Activated T-helper 1 cell treated with anti-CD3 and anti-CD28 coated beads, Interleukin-12 subunit alpha, Interleukin-12 subunit beta, Interleukin-2, Interleukin-4 antibody, amounts not matched to agents 30 ng/mL and 10 ng/mL and 1 ng/mL, durations not matched to agents 14 hours and 24 hours and 36 hours (primary cell): ENCODE results near the gene NPSR1. TPM values are rescaled to one million over a fixed set of nuclear protein-coding genes. Genes with fewer than 3 reads are reported as not detected.
A peak's percentile ranks its signal among the peaks of the same experiment; 100 is the strongest.
"Not testable (repeated sequence)": the region's sequence is repeated elsewhere in the genome, so short reads cannot be mapped to it uniquely, and the experiment has no call there.

ENCODE experiments used
- DNase-seq: peaks from one replicate; pipeline ENCODE4 v3.0.0; 2021; ENCODE audit warnings: low spot score
- H3K27ac Mint-ChIP-seq: one replicate; pipeline ENCODE4 v1.8.0; 2021; ENCODE audit warnings: mild to moderate bottlenecking, mixed read lengths
- H3K27me3 Mint-ChIP-seq: one replicate; pipeline ENCODE4 v1.8.0; 2022; ENCODE audit warnings: mild to moderate bottlenecking, moderate library complexity, mixed read lengths; ENCODE audit not compliant: insufficient read depth
- H3K36me3 Mint-ChIP-seq: one replicate; pipeline ENCODE4 v1.8.0; 2021; ENCODE audit warnings: low read depth, mixed read lengths
- H3K4me1 Mint-ChIP-seq: one replicate; pipeline ENCODE4 v1.8.0; 2021; ENCODE audit warnings: low read depth, mixed read lengths
- H3K4me3 Mint-ChIP-seq: one replicate; pipeline ENCODE4 v1.8.0; 2021; ENCODE audit warnings: mild to moderate bottlenecking, moderate library complexity, mixed read lengths
- H3K9me3 Mint-ChIP-seq: one replicate; pipeline ENCODE4 v1.8.0; 2021; ENCODE audit warnings: mixed read lengths
- intact Hi-C: fragments of 100-400 bp; cut with micrococcal nuclease; formaldehyde crosslinking; loops from one replicate; pipeline ENCODE4 v1.15.1; 2024
- total RNA-seq: library from RNA; stranded (reverse); gene quantifications from 2 replicates; pipeline ENCODE4 v1.2.3, GENCODE V29; 2022

Gene NPSR1
- total RNA-seq, 1 donor from 2014 or later, result not detected

DNA sequence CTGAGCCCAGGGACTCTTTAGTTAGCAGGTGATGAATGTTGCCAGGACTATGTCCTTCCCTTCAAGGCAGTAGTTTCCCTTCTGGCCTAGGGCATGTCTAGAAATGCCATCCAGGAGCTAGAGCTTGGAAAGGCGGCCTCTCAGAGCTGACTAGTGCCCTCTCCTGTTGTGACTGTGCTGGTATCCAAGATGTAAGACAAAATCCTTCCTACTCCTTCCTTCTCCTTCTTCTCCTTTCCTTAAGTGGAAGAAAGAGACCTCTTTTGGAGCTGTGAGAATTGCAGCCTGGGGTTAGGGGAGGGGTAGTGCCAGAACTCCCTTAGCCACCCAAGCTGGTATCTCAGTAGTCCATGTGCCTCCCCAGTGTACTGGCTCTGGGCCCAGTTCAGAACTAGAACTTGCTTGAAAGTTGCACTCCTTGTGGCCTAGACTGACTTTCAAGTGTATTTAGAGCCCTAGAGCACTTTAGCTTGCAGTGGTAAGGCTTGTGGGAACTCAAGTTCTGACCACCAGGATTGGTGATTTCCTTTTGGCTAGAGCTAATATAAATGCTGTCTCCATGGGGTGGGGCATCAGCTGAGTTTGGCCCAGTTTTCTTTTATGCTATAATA is 118.8 kb downstream of the NPSR1 start:
- intact Hi-C loops, result no loop called here
- no peak for DNase-seq
- Mint-ChIP-seq H3K9me3 (peaks cover 5% of the 10 kb centered on the region), H3K27me3 (no peaks in the 10 kb centered on the region), H3K27ac (no peak overlapping the region), H3K36me3 (no peaks in the 10 kb centered on the region), H3K4me1 (no peaks in the 10 kb centered on the region), H3K4me3 (no peak overlapping the region)

DNA sequence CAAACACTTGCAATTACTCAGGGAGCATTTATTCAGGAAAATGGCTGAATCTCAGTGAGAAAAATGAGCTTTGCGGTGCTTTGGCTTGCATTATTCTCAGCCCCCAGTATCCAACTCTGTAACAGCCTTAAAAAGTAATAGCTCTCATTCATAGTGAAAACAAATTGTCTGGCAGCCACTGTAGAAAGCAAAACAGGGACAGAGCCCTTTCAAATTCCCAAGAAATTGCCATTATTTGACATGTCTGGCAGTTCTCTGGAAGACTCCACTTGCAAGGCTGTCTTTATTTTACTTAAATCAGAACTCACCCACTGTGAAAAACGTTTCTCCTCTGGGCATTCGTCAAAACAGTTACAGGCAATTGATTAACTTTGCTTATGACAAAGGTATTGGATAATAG is 122.5 kb downstream of the NPSR1 start:
- no peaks in the 10 kb centered on the region for H3K27me3 Mint-ChIP-seq
- DNase-seq, result no peak

DNA sequence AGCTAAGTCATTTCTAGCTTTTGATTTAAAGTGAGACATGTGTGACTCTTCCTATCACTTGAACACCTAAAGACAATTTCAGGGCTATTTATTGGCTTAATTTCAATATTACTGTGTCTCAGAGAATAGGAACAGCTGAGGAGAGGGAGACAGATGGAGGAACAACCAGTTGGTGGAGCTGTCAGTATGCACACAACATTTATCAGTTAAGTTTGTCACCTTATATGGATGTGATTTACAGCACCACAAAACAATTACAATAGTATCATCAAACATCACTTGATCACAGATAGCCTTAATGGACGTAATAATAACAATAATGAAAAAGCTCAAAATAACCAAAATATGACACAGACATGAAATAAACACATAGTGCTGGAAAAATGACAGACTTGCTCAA is 129.6 kb downstream of the NPSR1 start:
- Mint-ChIP-seq H3K4me3 (no peak overlapping the region), H3K36me3 (no peaks in the 10 kb centered on the region), H3K27me3 (no peaks in the 10 kb centered on the region), H3K4me1 (no peaks in the 10 kb centered on the region), H3K27ac (no peak overlapping the region), H3K9me3 (peaks cover 13% of the 10 kb centered on the region)
- DNase-seq, result no peak
- intact Hi-C loops, result no loop called here

More for the DNA sequence above, 122.5 kb downstream of the NPSR1 start:
- H3K9me3 Mint-ChIP-seq, result peaks cover 23% of the 10 kb centered on the region
- H3K27ac Mint-ChIP-seq, result no peak overlapping the region
- no peaks in the 10 kb centered on the region for H3K4me1 Mint-ChIP-seq
- no peaks in the 10 kb centered on the region for H3K36me3 Mint-ChIP-seq
- intact Hi-C loops, result no loop called here
- H3K4me3 Mint-ChIP-seq, result no peak overlapping the region

DNA sequence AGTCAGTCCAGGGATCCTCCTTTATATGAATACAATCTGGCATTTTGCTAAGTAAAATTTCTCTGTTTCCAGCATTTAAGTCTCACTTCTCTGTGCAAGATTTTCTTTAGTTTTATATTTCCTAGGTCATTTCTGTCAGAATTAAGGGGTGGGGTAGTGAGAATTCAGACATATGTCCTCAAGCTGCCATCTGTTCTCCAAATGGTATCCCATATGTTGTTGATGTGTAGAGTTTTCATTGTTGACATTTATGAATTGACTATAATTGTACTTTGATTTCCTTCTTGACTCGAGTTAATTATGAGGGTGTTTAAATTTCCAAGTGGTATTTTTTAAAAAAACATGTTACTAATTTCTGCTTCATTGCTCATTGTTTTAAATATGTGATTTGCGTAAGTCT is 148.8 kb downstream of the NPSR1 start:
- no peaks in the 10 kb centered on the region for H3K4me1 Mint-ChIP-seq
- H3K27ac Mint-ChIP-seq, result no peak overlapping the region
- no peaks in the 10 kb centered on the region for H3K27me3 Mint-ChIP-seq
- intact Hi-C loops, result no loop called here
- no peak for DNase-seq
- H3K36me3 Mint-ChIP-seq, result no peaks in the 10 kb centered on the region
- H3K4me3 Mint-ChIP-seq, result no peak overlapping the region
- no peaks in the 10 kb centered on the region for H3K9me3 Mint-ChIP-seq

DNA sequence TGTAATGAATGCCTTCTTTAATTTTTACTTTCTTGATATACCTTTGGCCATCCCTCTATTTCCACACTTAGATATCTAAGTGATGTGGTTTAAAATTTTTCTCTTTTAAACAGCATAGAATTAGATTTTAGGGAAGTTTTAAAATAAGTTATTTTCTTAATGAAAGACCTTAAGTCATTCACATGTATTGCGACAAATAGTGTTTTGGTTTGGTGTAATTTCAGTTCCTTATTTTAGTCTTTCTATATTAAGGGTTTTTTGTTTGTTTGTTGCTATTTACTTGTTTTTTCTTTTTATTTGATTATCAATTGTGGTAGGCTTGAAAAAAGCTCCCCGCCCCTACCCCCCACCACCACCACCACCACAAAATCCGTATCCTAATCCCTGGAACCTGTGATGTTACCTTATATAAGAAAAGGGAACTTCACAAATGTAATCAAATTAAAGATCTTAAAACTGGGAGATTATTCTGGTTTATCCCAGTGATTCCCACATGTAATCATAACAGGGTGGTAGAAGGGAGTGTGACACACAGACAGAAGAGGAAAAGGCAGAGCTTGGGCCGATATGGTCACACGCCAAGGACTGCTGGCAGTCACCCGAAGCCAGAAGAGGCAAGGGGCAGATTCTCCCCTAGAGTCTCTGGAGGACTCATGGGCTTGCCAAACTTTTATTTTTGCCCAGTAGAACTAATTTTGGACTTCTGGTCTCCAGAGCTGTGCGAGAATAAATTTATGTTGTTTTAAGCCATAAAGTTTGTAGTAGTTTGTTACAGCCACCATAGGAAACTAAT is 149.7 kb downstream of the NPSR1 start:
- Mint-ChIP-seq H3K27ac (no peak overlapping the region), H3K4me3 (no peak overlapping the region), H3K27me3 (no peaks in the 10 kb centered on the region)

DNA sequence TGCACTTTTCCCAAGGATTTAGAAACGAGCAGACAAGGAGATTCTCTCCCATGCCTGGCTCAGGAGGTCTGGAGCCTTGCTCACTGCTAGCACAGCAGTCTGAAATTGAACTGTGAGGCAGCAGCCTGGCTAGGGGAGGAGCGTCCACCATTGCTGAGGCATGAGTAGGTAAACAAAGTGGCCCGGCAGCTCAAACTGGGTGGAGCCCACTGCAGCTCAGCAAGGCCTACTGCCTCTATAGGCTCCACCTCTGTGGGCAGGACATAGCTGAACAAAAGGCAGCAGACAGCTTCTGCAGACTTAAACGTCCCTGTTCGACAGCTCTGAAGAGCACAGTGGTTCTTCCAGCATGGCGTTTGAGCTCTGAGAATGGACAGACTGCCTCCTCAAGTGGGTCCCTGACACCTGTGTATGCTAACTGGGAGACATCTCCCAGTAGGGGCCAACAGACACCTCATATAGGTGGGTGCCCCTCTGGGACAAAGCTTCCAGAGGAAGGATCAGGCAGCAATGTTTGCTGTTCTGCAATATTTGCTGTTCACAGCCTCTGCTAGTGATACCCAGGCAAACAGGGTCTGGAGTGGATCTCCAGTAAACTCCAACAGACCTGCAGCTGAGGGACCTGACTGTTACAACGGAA is 156.3 kb downstream of the NPSR1 start:
- H3K27me3 Mint-ChIP-seq, H3K27ac Mint-ChIP-seq, H3K4me3 Mint-ChIP-seq, H3K9me3 Mint-ChIP-seq, H3K36me3 Mint-ChIP-seq, intact Hi-C loops, H3K4me1 Mint-ChIP-seq, DNase-seq: not testable (repeated sequence)

More for the DNA sequence above, 149.7 kb downstream of the NPSR1 start:
- no peak for DNase-seq
- Mint-ChIP-seq H3K9me3 (no peaks in the 10 kb centered on the region), H3K36me3 (no peaks in the 10 kb centered on the region), H3K4me1 (no peaks in the 10 kb centered on the region)
- intact Hi-C loops, result no loop called here

DNA sequence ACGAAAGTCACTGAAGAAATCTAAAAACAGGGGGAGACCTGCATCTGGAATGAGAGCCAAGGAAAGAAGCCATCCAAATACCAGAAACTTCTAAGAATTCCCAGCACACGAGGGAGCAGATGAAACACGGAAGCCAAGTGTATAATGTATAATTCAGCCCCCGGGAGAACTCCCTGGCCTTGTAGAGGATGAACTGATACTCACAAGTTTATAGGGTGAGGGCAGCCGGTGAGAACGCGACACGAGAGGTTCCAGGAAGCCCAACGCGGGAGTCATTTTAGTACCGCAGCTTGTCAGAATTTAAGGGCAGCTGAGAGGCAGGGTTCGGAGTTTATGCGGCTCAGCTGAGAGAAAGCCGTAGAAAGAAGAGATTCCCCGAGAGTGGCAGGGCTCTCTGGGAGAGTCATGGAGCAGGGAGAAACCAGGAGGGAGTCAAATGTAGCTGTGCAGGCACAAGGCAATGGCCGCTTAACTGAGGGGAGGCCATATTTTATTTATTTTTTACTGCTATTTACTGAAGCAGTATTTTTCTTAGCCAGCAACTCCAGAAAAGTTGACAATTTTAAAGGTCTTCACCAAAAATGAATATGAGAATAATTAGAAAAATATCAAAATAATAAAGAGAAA is 164.0 kb downstream of the NPSR1 start:
- Mint-ChIP-seq H3K27ac (no peak overlapping the region), H3K27me3 (no peaks in the 10 kb centered on the region), H3K36me3 (no peaks in the 10 kb centered on the region), H3K9me3 (no peaks in the 10 kb centered on the region), H3K4me3 (no peak overlapping the region), H3K4me1 (no peaks in the 10 kb centered on the region)
- no peak for DNase-seq
- intact Hi-C loops, result loop anchor here (10.0 kb wide), 1 partner anchor 713 kb away; no protein-coding TSS in a partner anchor

DNA sequence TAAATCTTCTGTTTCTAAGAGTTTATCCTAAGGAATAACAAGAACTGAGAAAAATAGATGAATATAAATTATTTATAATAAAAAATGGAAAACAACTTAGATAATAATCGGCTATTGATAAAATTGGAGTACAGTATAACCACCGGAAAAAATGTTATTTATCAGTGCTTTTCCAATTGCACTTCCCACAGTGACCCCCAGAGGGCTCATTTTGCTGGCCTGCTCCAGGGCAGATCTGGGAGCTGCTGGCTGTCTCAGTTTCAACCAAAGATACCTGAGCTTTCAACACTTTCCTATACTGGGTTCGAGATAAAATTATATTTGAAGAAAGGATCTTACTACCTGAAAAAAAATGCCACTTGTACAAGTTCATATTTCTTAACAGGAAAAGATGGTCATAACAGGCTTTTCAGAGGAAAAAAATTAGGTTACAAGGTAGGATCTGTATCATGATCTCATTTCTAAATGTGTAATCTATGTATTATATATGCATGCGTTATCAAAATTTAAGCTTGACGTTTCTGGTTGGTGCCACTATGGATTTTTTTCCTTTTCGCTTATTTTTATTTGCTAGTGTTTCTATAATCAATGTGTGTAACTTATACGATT is 165.7 kb downstream of the NPSR1 start:
- intact Hi-C loops, result loop anchor here (1.0 to 10.0 kb wide), 3 partner anchors 105 to 711 kb away; partner anchors contain the start of gene DPY19L1
- Mint-ChIP-seq H3K27ac (no peak overlapping the region), H3K4me3 (no peak overlapping the region), H3K27me3 (peaks cover 2% of the 10 kb centered on the region), H3K4me1 (no peaks in the 10 kb centered on the region), H3K36me3 (no peaks in the 10 kb centered on the region), H3K9me3 (no peaks in the 10 kb centered on the region)
- peak; percentile 11 for DNase-seq

DNA sequence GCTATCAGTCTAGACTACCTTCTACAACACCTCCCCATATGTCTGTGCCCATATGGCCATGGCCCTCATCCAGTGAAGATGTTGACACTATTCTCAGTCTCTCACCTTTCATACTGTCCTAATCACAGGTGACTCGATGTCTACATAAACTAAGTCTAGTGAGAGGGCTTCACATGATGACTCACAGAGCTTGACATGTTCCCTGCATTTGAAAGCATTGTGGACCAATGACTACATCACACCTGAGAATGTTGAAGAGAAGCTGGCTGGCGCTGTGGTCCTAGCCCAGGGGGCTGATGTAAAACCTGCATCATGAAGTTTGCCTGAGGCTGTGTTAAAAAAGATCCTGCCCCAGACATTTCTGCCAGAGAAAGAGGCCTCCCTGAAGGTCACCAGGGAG is 167.2 kb downstream of the NPSR1 start:
- Mint-ChIP-seq H3K27me3 (peaks cover 3% of the 10 kb centered on the region), H3K4me1 (no peaks in the 10 kb centered on the region), H3K36me3 (no peaks in the 10 kb centered on the region), H3K4me3 (no peak overlapping the region), H3K9me3 (no peaks in the 10 kb centered on the region), H3K27ac (no peak overlapping the region)
- intact Hi-C loops, result loop anchor here (10.0 kb wide), 1 partner anchor 710 kb away; no protein-coding TSS in a partner anchor
- no peak for DNase-seq

DNA sequence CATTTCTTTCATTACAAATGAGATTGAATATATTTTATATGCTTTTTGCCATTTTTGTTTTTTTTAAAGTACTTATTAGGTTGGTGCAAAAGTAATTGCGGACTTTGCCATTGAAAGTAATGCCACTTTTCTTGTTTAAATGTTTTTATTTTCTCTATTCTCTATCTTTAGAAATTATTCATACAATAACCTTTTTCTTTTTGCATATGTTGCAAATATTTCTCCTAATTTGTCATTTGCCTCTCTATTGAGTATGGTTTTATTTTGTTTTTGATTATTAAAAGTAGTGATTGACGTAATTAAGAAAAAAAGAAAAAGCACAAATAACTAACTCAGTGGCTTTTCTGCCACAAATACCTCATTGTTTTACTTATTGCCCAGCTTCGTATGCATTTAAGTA is 172.4 kb downstream of the NPSR1 start:
- no peaks in the 10 kb centered on the region for H3K4me1 Mint-ChIP-seq
- no peaks in the 10 kb centered on the region for H3K9me3 Mint-ChIP-seq
- no peaks in the 10 kb centered on the region for H3K36me3 Mint-ChIP-seq
- H3K27ac Mint-ChIP-seq, result no peak overlapping the region
- intact Hi-C loops, result no loop called here
- no peak overlapping the region for H3K4me3 Mint-ChIP-seq
- DNase-seq, result no peak
- peaks cover 5% of the 10 kb centered on the region for H3K27me3 Mint-ChIP-seq

DNA sequence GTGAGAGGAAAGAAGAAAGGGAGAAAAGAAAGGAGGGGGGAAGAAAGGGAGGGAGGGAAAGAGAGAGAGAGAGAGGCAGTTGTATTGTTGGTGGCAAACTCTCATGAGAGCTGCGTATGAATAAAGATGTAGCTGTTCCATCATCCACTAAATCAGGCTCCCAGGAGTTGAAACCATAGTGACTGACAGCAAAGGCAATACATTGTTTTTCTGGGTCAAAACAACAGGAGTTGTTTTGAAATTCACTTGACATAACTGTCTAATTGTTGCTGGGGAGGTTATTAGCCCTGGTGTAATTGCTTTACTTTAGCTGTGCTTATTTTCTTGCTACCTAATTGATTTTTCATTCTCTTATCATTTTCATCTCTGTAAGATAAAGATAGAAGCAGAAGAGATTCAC is 173.4 kb downstream of the NPSR1 start:
- peaks cover 5% of the 10 kb centered on the region for H3K27me3 Mint-ChIP-seq
- intact Hi-C loops, result no loop called here
- H3K4me3 Mint-ChIP-seq, result no peak overlapping the region
- no peaks in the 10 kb centered on the region for H3K4me1 Mint-ChIP-seq
- no peak overlapping the region for H3K27ac Mint-ChIP-seq
- no peak for DNase-seq
- H3K9me3 Mint-ChIP-seq, result no peaks in the 10 kb centered on the region
- H3K36me3 Mint-ChIP-seq, result no peaks in the 10 kb centered on the region

DNA sequence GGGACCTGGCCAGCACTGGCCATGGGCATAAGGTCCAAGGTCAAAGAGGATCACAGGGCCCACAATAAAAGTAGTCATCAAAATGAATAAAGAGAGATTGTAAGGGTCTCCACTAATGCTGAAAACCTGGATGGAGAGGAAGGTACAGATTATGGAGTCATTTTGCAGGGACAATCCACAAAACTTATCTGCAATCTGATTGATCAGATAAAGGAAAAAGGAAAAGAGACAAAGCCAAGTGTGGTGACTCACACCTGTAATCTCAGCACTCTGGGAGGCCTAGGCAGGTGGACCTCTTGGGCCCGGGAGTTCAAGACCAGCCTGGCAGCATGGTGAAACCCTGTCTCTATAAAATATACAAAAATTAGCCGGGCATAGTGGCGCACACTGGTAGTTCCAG is 174.0 kb downstream of the NPSR1 start:
- H3K36me3 Mint-ChIP-seq, result no peaks in the 10 kb centered on the region
- peaks cover 5% of the 10 kb centered on the region for H3K27me3 Mint-ChIP-seq
- intact Hi-C loops, result no loop called here
- no peaks in the 10 kb centered on the region for H3K9me3 Mint-ChIP-seq
- no peaks in the 10 kb centered on the region for H3K4me1 Mint-ChIP-seq
- no peak overlapping the region for H3K4me3 Mint-ChIP-seq
- no peak overlapping the region for H3K27ac Mint-ChIP-seq
- no peak for DNase-seq
